ENCODE data around the gene BORCS5. TPM values are rescaled to one million over a fixed set of nuclear protein-coding genes. Genes with fewer than 3 reads are reported as not detected.

BORCS5 gene
- total RNA-seq, 1 experiment from 2014 or later: 6.4 TPM

Other genes starting within 250 kb of the BORCS5 start
- 6.7 and 12.5 TPM in 2 replicates for gene LRP6, start 90.0 kb upstream of the BORCS5 start, total RNA-seq (2014; rRNA removed; shearing (Covaris generic); ENCODE audit: low replicate concordance)
- not detected in 2 replicates for gene MANSC1, start 6.8 kb upstream of the BORCS5 start, total RNA-seq (2014; rRNA removed; shearing (Covaris generic); ENCODE audit: low replicate concordance)
- gene DUSP16, start 205.8 kb downstream of the BORCS5 start, total RNA-seq (2014; rRNA removed; shearing (Covaris generic); ENCODE audit: low replicate concordance): 0.25 and 1.8 TPM in 2 replicates

Data from Karpas-422 (cell line).